HG03139 (cell line): Measurements from ENCODE around the gene C1QTNF8.

Experiments
- ATAC-seq: cut with Tn5 transposase; IDR thresholded peaks from one replicate; pipeline ENCODE4 v1.9.1; 2021; ENCODE audit not compliant: unreplicated experiment

The C1QTNF8 gene

GRCh38 chr16:1109648-1110047, 13.6 kb upstream of the C1QTNF8 start:
- ATAC-seq = no peak

GRCh38 chr16:1108299-1109252, 12.5 kb upstream of the C1QTNF8 start:
- ATAC-seq = no peak

- ATAC-seq = no peak
Measured at GRCh38 chr16:1107731-1108130, 11.7 kb upstream of the C1QTNF8 start.

GRCh38 chr16:1107141-1107540, 11.1 kb upstream of the C1QTNF8 start:
- ATAC-seq = no peak

- no peak for ATAC-seq
Measured at GRCh38 chr16:1106659-1107058, 10.6 kb upstream of the C1QTNF8 start.

GRCh38 chr16:1105888-1106620, 10.0 kb upstream of the C1QTNF8 start:
- ATAC-seq = no peak

GRCh38 chr16:1103636-1103980, 7.6 kb upstream of the C1QTNF8 start:
- ATAC-seq = no peak

- ATAC-seq = no peak
Measured at GRCh38 chr16:1102921-1103635, 7.0 kb upstream of the C1QTNF8 start.

- no peak for ATAC-seq
Measured at GRCh38 chr16:1102333-1102700, 6.3 kb upstream of the C1QTNF8 start.

- ATAC-seq = no peak
Measured at GRCh38 chr16:1101573-1102332, 5.7 kb upstream of the C1QTNF8 start.

GRCh38 chr16:1101133-1101532, 5.1 kb upstream of the C1QTNF8 start:
- no peak for ATAC-seq

GRCh38 chr16:1100084-1100800, 4.2 kb upstream of the C1QTNF8 start:
- ATAC-seq = no peak

- ATAC-seq = no peak
Measured at GRCh38 chr16:1099189-1100083, 3.4 kb upstream of the C1QTNF8 start.

GRCh38 chr16:1098266-1098991, 2.4 kb upstream of the C1QTNF8 start:
- no peak for ATAC-seq

- no peak for ATAC-seq
Measured at GRCh38 chr16:1097800-1098199, 1.8 kb upstream of the C1QTNF8 start.

- ATAC-seq = no peak
Measured at GRCh38 chr16:1097156-1097555, 1.1 kb upstream of the C1QTNF8 start.

- ATAC-seq = no peak
Measured at GRCh38 chr16:1095450-1096168, 435 bp downstream of the C1QTNF8 start.
